ENCODE results near the gene SLC13A3. TPM values are rescaled to one million over a fixed set of nuclear protein-coding genes. Genes with fewer than 3 reads are reported as not detected.

SLC13A3 gene
- total RNA-seq, 1 donor, result 3.0 TPM

DNA sequence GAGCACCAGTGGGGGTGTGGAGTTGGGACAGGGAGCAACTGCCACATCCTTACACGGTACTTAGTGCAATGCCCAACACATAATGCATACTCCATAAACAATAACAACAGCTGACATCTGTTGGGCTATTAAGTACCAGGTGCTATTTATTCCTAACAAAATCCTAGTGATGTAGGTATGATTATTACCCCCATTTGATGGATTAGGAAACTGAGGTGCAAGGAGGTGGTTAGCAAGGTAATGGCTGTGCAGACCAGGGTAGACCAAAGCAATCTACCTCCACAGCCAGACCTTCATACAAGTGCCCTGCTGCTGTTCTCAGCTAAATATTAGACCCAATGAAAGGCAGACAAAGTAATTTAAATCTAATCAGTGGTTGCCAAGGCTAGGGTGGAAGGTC is 36.8 kb downstream of the SLC13A3 start:
- TF ChIP-seq, protein P1, sequence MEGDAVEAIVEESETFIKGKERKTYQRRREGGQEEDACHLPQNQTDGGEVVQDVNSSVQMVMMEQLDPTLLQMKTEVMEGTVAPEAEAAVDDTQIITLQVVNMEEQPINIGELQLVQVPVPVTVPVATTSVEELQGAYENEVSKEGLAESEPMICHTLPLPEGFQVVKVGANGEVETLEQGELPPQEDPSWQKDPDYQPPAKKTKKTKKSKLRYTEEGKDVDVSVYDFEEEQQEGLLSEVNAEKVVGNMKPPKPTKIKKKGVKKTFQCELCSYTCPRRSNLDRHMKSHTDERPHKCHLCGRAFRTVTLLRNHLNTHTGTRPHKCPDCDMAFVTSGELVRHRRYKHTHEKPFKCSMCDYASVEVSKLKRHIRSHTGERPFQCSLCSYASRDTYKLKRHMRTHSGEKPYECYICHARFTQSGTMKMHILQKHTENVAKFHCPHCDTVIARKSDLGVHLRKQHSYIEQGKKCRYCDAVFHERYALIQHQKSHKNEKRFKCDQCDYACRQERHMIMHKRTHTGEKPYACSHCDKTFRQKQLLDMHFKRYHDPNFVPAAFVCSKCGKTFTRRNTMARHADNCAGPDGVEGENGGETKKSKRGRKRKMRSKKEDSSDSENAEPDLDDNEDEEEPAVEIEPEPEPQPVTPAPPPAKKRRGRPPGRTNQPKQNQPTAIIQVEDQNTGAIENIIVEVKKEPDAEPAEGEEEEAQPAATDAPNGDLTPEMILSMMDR (IDR thresholded peaks at IDR 0.05; ENCODE audit: insufficient read depth, low read length), result no peak
- no peak overlapping the region for H3K4me3 ChIP-seq (ENCODE audit: low read depth, low read length)
- DNase-seq (ENCODE audit: low read depth), result no peak

DNA sequence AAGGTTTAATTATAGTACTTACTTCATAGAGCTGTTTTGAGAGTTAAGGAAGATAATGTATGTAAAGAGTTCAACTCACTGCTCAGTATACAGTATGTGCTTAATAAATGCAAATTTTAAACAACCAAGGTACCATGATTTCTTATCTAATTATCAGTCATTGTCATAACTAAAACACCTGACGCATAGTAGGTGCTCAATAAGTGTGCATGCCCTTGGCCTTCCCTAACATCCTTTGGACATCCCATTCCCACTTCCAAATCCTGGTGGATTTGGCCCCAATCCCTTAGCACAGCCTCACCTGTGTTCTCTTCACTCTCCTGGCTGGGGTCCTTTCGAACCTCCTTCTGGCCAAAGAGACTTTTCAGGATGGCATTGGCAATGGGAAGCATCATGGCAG is 41.1 kb downstream of the SLC13A3 start:
- H3K4me3 ChIP-seq (ENCODE audit: low read depth, low read length), result no peak overlapping the region
- TF ChIP-seq, protein P1 (IDR thresholded peaks at IDR 0.05; ENCODE audit: insufficient read depth, low read length), result no peak
- DNase-seq (ENCODE audit: low read depth), result no peak

DNA sequence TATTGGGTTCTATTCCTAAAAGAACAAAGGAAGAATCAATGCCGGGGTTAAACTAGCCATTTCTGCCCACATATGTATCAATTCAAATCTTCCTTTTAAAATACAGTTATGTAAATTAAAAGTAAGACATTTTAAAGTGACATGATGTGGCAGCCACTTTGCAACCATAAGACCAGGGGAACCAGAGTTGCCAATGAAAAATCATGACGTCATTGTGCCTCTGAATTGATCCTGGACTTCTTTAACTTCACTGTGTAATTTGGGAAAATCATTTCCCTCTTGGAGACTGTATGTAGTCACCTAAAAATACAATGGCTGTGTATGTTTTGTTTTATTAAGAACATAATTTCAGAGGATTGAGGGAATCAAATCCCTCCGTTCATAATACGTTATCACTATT is 42.2 kb downstream of the SLC13A3 start:
- no peak for DNase-seq (ENCODE audit: low read depth)
- TF ChIP-seq, protein P1 (IDR thresholded peaks at IDR 0.05; ENCODE audit: insufficient read depth, low read length), result no peak

DNA sequence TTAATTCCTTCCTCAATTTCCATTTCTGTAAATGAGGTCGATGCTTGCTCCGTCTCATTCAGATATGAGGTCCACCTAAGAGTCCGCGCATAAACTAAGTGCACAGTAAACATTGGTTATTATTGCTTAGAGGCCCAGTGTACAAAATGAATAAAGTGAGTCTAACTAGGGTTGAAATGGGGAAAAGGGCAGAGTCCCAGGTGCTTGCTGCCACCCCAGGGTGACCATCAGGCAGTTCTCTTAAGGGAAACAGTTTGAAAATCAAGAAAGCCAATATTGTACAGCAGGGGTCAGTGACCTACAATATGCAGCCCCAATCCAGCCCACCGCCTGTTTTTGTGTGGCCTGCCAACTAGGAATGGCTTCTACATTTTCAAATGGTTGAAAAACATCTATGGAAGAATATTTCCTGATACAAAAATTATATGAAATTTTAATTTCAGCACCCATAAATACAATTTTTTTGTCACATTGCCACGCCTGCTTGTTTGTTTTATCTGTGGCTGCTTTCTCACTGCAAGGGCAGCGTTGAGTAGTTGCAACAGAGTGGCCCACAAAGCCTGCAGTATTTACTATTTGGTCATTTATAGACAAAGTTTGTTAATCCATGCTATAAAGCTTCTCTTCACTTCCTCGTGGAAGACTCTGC is 43.3 kb downstream of the SLC13A3 start:
- DNase-seq (ENCODE audit: low read depth), result no peak
- no peak overlapping the region for H3K4me3 ChIP-seq (ENCODE audit: low read depth, low read length)
- TF ChIP-seq, protein P1 (IDR thresholded peaks at IDR 0.05; ENCODE audit: insufficient read depth, low read length), result no peak

More for the DNA sequence above, 42.2 kb downstream of the SLC13A3 start:
- no peak overlapping the region for H3K4me3 ChIP-seq (ENCODE audit: low read depth, low read length)

DNA sequence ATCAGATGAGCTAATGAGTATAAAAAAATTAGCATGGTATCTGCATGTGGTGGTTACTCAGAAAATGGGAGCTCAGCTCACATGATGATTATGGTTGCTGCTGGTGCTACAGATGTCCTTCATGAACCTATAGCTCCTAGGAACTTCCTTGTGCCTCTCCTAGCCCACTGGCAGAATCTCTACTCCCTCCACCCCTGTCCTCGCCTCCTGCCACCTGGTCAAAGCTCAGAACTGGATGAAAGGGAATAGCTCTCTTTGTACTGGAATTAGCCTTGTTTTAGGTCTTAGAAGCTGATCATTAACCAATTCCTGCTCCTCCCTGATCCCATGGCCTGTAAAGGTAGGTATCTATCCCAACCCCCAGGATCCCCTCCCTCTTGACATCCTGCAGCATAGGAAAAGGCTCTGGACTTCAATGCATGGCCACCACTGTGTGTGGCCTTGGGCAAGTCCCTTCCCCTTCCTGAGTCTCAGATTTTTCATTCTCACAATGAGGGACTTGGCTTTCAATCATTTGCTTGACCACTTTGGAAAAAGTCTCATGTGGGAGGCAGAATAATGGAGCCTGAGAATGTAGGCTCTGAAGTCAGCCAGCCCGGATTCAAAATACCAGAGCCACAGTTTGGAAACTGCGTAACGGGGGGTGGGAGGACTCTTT is 43.9 kb downstream of the SLC13A3 start:
- TF ChIP-seq, protein P1 (IDR thresholded peaks at IDR 0.05; ENCODE audit: insufficient read depth, low read length), result no peak
- DNase-seq (ENCODE audit: low read depth), result no peak
- no peak overlapping the region for H3K4me3 ChIP-seq (ENCODE audit: low read depth, low read length)

DNA sequence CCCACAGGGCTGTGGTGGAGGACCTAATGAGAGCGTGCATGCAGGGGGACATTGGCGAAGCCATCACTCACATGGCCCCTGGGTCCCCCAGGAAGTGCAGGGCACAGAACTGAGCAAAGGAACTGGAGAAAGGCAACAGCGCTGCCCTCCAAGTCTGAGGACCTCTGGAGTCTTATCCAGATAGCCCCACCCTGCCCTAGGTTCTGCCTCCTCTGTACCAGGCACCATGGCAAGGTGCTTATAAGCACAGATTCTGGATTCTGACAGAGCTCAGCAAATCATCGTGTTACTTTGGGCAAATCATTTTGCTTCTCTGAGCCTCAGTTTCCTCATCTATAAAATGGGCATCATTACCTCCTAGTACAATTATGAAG is 44.5 kb downstream of the SLC13A3 start:
- H3K4me3 ChIP-seq (ENCODE audit: low read depth, low read length), result no peak overlapping the region
- DNase-seq (ENCODE audit: low read depth), result no peak
- TF ChIP-seq, protein P1 (IDR thresholded peaks at IDR 0.05; ENCODE audit: insufficient read depth, low read length), result no peak
